WTC11 (cell line): ENCODE measurements around the gene TMC5. TPM values are rescaled to one million over a fixed set of nuclear protein-coding genes. Genes with fewer than 3 reads are reported as not detected.

Experiments
- ATAC-seq: fragments of 200-7000 bp; cut with Tn5 transposase; 2 replicates; pipeline ENCODE4 v1.10.0; 2021; ENCODE audit warnings: mild to moderate bottlenecking, moderate library complexity
- CTCF ChIA-PET: fragments of 300-600 bp; sonication (Branson Sonifier 250); formaldehyde crosslinking; loops from one replicate; lab custom pipeline; 2021; ENCODE audit warnings: antibody characterized with exemption; lab: Charles Lee
- POLR2A ChIA-PET: fragments of 350-600 bp; sonication (Branson Sonifier 250); formaldehyde crosslinking; loops from one replicate; lab custom pipeline; 2021; ENCODE audit warnings: antibody characterized with exemption; lab: Charles Lee
- DNase-seq: peaks from one replicate; pipeline ENCODE4 v3.0.0; 2021; ENCODE audit warnings: low spot score
- H3K27ac Mint-ChIP-seq: 2 replicates; pipeline ENCODE4 v1.8.0; 2021; ENCODE audit warnings: mixed read lengths
- H3K27me3 Mint-ChIP-seq: 2 replicates; pipeline ENCODE4 v1.8.0; 2021; ENCODE audit warnings: low read depth, mild to moderate bottlenecking, moderate library complexity, mixed read lengths
- H3K36me3 Mint-ChIP-seq: 2 replicates; pipeline ENCODE4 v1.8.0; 2021; ENCODE audit warnings: mixed read lengths
- H3K4me1 Mint-ChIP-seq: 2 replicates; pipeline ENCODE4 v1.8.0; 2022; ENCODE audit warnings: mixed read lengths
- H3K4me3 Mint-ChIP-seq: 2 replicates; pipeline ENCODE4 v1.8.0; 2021; ENCODE audit warnings: mild to moderate bottlenecking, moderate library complexity, mixed read lengths
- H3K9me3 Mint-ChIP-seq: 2 replicates; pipeline ENCODE4 v1.8.0; 2021; ENCODE audit warnings: mixed read lengths
- AR ChIP-seq: fragments of 250-450 bp; sonication (Bioruptor Pico); IDR thresholded peaks from 2 replicates; pipeline ENCODE4 v1.9.0; 2021; ENCODE audit warnings: mild to moderate bottlenecking
- ARID4B ChIP-seq: sonication (generic); formaldehyde crosslinking; IDR thresholded peaks from 2 replicates; pipeline ENCODE4 v1.8.0; 2023; ENCODE audit warnings: missing genetic modification reagents, mild to moderate bottlenecking, borderline replicate concordance
- CDX4 ChIP-seq: fragments of 250-450 bp; sonication (Bioruptor Pico); IDR thresholded peaks from 2 replicates; pipeline ENCODE4 v1.9.0; 2021; ENCODE audit warnings: moderate library complexity, mild to moderate bottlenecking, inconsistent platforms, borderline replicate concordance
- E2F1 ChIP-seq: sonication (generic); formaldehyde crosslinking; IDR thresholded peaks from 2 replicates; pipeline ENCODE4 v1.8.0; 2022; ENCODE audit warnings: mild to moderate bottlenecking, missing genetic modification reagents
- FOXK1 ChIP-seq: sonication (generic); formaldehyde crosslinking; IDR thresholded peaks from 2 replicates; pipeline ENCODE4 v1.8.0; 2022; ENCODE audit warnings: mild to moderate bottlenecking, moderate library complexity, missing genetic modification reagents
- FOXP4 ChIP-seq: sonication (generic); formaldehyde crosslinking; IDR thresholded peaks from 2 replicates; pipeline ENCODE4 v1.8.0; 2022; ENCODE audit warnings: mild to moderate bottlenecking, missing genetic modification reagents
- HMGXB4 ChIP-seq: sonication (generic); formaldehyde crosslinking; IDR thresholded peaks from 2 replicates; pipeline ENCODE4 v1.8.1; 2023; ENCODE audit warnings: mild to moderate bottlenecking, moderate library complexity, missing genetic modification reagents
- NFATC4 ChIP-seq: fragments of 250-450 bp; sonication (Bioruptor Pico); IDR thresholded peaks from 2 replicates; pipeline ENCODE4 v1.9.0; 2021; ENCODE audit warnings: mild to moderate bottlenecking
- RORB ChIP-seq: fragments of 250-450 bp; sonication (Bioruptor Pico); IDR thresholded peaks from 2 replicates; pipeline ENCODE4 v1.9.0; 2021; ENCODE audit warnings: mild to moderate bottlenecking
- SMAD3 ChIP-seq: sonication (generic); formaldehyde crosslinking; IDR thresholded peaks from 2 replicates; pipeline ENCODE4 v1.8.0; 2022; ENCODE audit warnings: missing genetic modification reagents, mild to moderate bottlenecking, borderline replicate concordance
- SP1 ChIP-seq: sonication (generic); formaldehyde crosslinking; conservative IDR thresholded peaks from 2 replicates; pipeline ENCODE4 v1.8.1; 2022; ENCODE audit warnings: missing genetic modification reagents
- ZBTB21 ChIP-seq: sonication (generic); formaldehyde crosslinking; IDR thresholded peaks from 2 replicates; pipeline ENCODE4 v1.8.1; 2023; ENCODE audit warnings: mild to moderate bottlenecking, missing genetic modification reagents, borderline replicate concordance
- ZNF121 ChIP-seq: sonication (generic); formaldehyde crosslinking; IDR thresholded peaks from 2 replicates; pipeline ENCODE4 v1.8.0; 2023; ENCODE audit warnings: missing genetic modification reagents
- ZNF532 ChIP-seq: fragments of 250-450 bp; sonication (Bioruptor Pico); IDR thresholded peaks from 2 replicates; pipeline ENCODE4 v1.9.0; 2021; ENCODE audit warnings: mild to moderate bottlenecking, borderline replicate concordance
- ZSCAN18 ChIP-seq: fragments of 250-450 bp; sonication (Bioruptor Pico); IDR thresholded peaks from 2 replicates; pipeline ENCODE4 v2.1.2; 2022; ENCODE audit warnings: mild to moderate bottlenecking, moderate library complexity
- total RNA-seq: library from RNA; stranded (reverse); gene quantifications from 3 replicates; pipeline ENCODE4 v1.2.3, GENCODE V29; 2021

Gene TMC5
- total RNA-seq, 1 experiment from 2014 or later, result 3.1 TPM

GRCh38 chr16:19446300-19446846 lies 28.7 kb downstream of the TMC5 start (continued):
- TF ChIP-seq ARID4B, result no peak
- no peak for TF ChIP-seq ZSCAN18 (CRISPR knock-in tag)
- no peak for TF ChIP-seq SMAD3 (CRISPR knock-in tag)
- no peak for TF ChIP-seq RORB (CRISPR knock-in tag)
- no peak for TF ChIP-seq ZBTB21 (CRISPR knock-in tag)
- TF ChIP-seq FOXK1 (CRISPR knock-in tag), result no peak

GRCh38 chr16:19446886-19447285 lies 29.2 kb downstream of the TMC5 start:
- ATAC-seq, result no peak
- Mint-ChIP-seq H3K4me3 (no peak overlapping the region), H3K9me3 (peaks cover 14% of the 10 kb centered on the region), H3K36me3 (peaks cover 7% of the 10 kb centered on the region), H3K4me1 (0 out of 2 replicates have a peak, but pooled peaks cover 3% of the 10 kb centered on the region), H3K27me3 (no peaks in the 10 kb centered on the region), H3K27ac (no peak overlapping the region)
- DNase-seq, result no peak
- ChIA-PET POLR2A (no interaction called here), CTCF (interaction anchor here (1.2 to 2.2 kb wide), 9 partner anchors 10 to 332 kb away, joined by 4 to 23 read pairs (median 5); partner anchors contain the start of gene GDE1)
- TF ChIP-seq HMGXB4 (no peak), CDX4 (CRISPR knock-in tag) (no peak), AR (CRISPR knock-in tag) (no peak), FOXP4 (CRISPR knock-in tag) (no peak), ZNF121 (CRISPR knock-in tag) (no peak), E2F1 (CRISPR knock-in tag) (no peak), NFATC4 (no peak), ZNF532 (CRISPR knock-in tag) (no peak), SP1 (CRISPR knock-in tag) (no peak)
